ENCODE measurements around the gene PTPRG. TPM values are rescaled to one million over a fixed set of nuclear protein-coding genes. Genes with fewer than 3 reads are reported as not detected.

Gene PTPRG
- total and polyA plus RNA-seq, 2 donors (not counting 3 experiments of a cell fraction or from before 2014, with no cell fraction given) = 8.9 to 39.1 TPM

DNA sequence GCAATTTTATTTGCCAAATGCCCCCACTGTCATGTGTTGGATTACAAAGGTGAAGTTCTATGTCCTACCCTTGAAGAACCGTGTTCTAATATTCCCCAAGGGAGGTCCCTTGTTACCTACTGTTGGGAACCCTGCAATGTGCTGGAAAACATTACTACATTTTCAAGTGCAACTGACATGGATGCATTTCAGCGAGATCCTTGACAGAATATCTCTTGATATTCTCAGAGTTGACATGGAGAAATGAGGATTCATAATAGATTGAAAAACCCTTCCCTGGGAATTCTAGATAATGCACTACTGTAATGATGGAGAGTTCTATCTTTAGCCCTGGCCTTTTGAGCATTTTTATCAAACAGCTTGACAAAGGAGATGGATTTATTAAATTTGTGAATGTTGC lies 414.6 kb downstream of the PTPRG start:
- H3K9me3 ChIP-seq (replicated peaks; ENCODE audit: control insufficient read depth, insufficient read depth, low read length) = no peaks in the 10 kb centered on the region
- CTCF ChIA-PET = interaction anchor here (0.9 kb wide), 1 partner anchor 40 kb away, joined by 3 read pairs; no protein-coding TSS in a partner anchor
- intact Hi-C loops (cut with micrococcal nuclease) = loop anchor here (5.0 kb wide), 3 partner anchors 166 to 211 kb away; no protein-coding TSS in a partner anchor

More for the DNA sequence above, 414.6 kb downstream of the PTPRG start:
- Histone ChIP-seq H3K36me3 (ENCODE audit: control insufficient read depth in 2 of 2, extremely low read depth in 1 of 2, insufficient read depth in 2 of 2, low read length in 2 of 2) (no peaks in the 10 kb centered on the region), H3K9ac (replicated peaks; ENCODE audit: extremely low read depth, insufficient read depth, low read length) (no peak overlapping the region), H2AFZ (ENCODE audit: low read depth, low read length) (no peak overlapping the region), H3K79me2 (ENCODE audit: control insufficient read depth, insufficient read depth, low read length) (no peaks in the 10 kb centered on the region), H3K9me1 (replicated peaks; ENCODE audit: control insufficient read depth, extremely low read depth, insufficient read depth, low read length) (no peaks in the 10 kb centered on the region), H3K4me3 (replicated peaks in 1 of 3; ENCODE audit: insufficient read depth in 1 of 3, low read depth in 1 of 3, low read length in 3 of 3) (no peak overlapping the region), H3K4me2 (ENCODE audit: insufficient read depth, low read length) (no peak overlapping the region), H3K4me1 (ENCODE audit: control insufficient read depth, extremely low read depth, insufficient read depth, low read length) (peaks cover 27% of the 10 kb centered on the region), H3K27me3 (ENCODE audit: control insufficient read depth in 2 of 2, insufficient read depth in 2 of 2, low read length in 2 of 2) (no peaks in the 10 kb centered on the region), H4K20me1 (replicated peaks; ENCODE audit: control insufficient read depth, extremely low read depth, insufficient read depth, low read length) (no peaks in the 10 kb centered on the region), H3K27ac (ENCODE audit: insufficient read depth, low read depth, low read length) (no peak overlapping the region)
- no TSS peak for BruUV-seq (replicated peaks)
- dilution Hi-C loops (cut with MboI; ENCODE audit: extremely low pct_ligation_motif_present, low sequenced_read_pairs) = no loop called here
- POLR2A ChIA-PET = no interaction called here
- TF ChIP-seq JUN (IDR thresholded peaks at IDR 0.05; ENCODE audit: borderline replicate concordance, insufficient read depth, insufficient read length, low read depth) (no peak), EZH2 (IDR thresholded peaks at IDR 0.05; ENCODE audit: borderline replicate concordance, low read depth, low read length, severe bottlenecking) (no peak), FOS (IDR thresholded peaks at IDR 0.05; ENCODE audit: borderline replicate concordance, insufficient read depth, low read length) (no peak), GATA2 (IDR thresholded peaks at IDR 0.05; ENCODE audit: insufficient read depth, insufficient read length, low read depth, low read length) (no peak), POLR2AphosphoS5 (IDR thresholded peaks at IDR 0.05; ENCODE audit: insufficient read depth, low read depth, low read length) (no peak), POLR2A (IDR thresholded peaks at IDR 0.05; ENCODE audit: low read depth, low read length) (no peak), MYC (IDR thresholded peaks at IDR 0.05; ENCODE audit: low read depth, low read length) (no peak)
- TF ChIP-seq, protein P1, sequence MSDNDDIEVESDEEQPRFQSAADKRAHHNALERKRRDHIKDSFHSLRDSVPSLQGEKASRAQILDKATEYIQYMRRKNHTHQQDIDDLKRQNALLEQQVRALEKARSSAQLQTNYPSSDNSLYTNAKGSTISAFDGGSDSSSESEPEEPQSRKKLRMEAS (IDR thresholded peaks at IDR 0.05; ENCODE audit: insufficient read depth, insufficient read length) = no peak
- TF ChIP-seq, protein P2, sequence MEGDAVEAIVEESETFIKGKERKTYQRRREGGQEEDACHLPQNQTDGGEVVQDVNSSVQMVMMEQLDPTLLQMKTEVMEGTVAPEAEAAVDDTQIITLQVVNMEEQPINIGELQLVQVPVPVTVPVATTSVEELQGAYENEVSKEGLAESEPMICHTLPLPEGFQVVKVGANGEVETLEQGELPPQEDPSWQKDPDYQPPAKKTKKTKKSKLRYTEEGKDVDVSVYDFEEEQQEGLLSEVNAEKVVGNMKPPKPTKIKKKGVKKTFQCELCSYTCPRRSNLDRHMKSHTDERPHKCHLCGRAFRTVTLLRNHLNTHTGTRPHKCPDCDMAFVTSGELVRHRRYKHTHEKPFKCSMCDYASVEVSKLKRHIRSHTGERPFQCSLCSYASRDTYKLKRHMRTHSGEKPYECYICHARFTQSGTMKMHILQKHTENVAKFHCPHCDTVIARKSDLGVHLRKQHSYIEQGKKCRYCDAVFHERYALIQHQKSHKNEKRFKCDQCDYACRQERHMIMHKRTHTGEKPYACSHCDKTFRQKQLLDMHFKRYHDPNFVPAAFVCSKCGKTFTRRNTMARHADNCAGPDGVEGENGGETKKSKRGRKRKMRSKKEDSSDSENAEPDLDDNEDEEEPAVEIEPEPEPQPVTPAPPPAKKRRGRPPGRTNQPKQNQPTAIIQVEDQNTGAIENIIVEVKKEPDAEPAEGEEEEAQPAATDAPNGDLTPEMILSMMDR (IDR thresholded peaks at IDR 0.05; ENCODE audit: extremely low read depth in 1 of 2, insufficient read depth in 1 of 2, low read depth in 1 of 2, low read length in 2 of 2) = no peak
- no peak for DNase-seq (ENCODE audit: low read depth, low spot score)
- no peak for FAIRE-seq
